Testis (tissue), 2 donors: ENCODE results near the gene GPT2.

Experiments
- POLR2A ChIP-seq: fragments of 450-650 bp; IDR thresholded peaks from one replicate; pipeline ENCODE4 v1.6.1; 2017; ENCODE audit warnings: antibody characterized with exemption, mild to moderate bottlenecking, moderate library complexity
- TF ChIP-seq, protein P1 (sequence below), 3 experiments: fragments of 450-650 bp in 2 of 3; fragments of 200-600 bp in 1 of 3; sonication (generic) in 1 of 3; IDR thresholded peaks; one replicate each; pipeline ENCODE4 v1.5.1; 2016 to 2019; ENCODE audit warnings: antibody characterized with exemption in 3 of 3, mild to moderate bottlenecking in 2 of 3, moderate library complexity in 1 of 3

GRCh38 chr16:46922239-46922638 is 38.1 kb downstream of the GPT2 start:
- TF ChIP-seq POLR2A = no peak
- TF ChIP-seq, protein P1, sequence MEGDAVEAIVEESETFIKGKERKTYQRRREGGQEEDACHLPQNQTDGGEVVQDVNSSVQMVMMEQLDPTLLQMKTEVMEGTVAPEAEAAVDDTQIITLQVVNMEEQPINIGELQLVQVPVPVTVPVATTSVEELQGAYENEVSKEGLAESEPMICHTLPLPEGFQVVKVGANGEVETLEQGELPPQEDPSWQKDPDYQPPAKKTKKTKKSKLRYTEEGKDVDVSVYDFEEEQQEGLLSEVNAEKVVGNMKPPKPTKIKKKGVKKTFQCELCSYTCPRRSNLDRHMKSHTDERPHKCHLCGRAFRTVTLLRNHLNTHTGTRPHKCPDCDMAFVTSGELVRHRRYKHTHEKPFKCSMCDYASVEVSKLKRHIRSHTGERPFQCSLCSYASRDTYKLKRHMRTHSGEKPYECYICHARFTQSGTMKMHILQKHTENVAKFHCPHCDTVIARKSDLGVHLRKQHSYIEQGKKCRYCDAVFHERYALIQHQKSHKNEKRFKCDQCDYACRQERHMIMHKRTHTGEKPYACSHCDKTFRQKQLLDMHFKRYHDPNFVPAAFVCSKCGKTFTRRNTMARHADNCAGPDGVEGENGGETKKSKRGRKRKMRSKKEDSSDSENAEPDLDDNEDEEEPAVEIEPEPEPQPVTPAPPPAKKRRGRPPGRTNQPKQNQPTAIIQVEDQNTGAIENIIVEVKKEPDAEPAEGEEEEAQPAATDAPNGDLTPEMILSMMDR (IDR thresholded peaks at IDR 0.05) = no peak
